Stomach (tissue), 9 donors: ENCODE data around the gene MAP7. TPM values are rescaled to one million over a fixed set of nuclear protein-coding genes. Genes with fewer than 3 reads are reported as not detected.

Experiments used
- DNase-seq, 2 donors: peaks; one replicate each; pipeline versions ENCODE4 v3.0.0 to v3.0.0-alpha.2; 2013 to 2019
- H3K27ac ChIP-seq, 5 donors: fragments of 200-600 bp in 4 of 5; sonication (generic) in 4 of 5; one replicate each; pipeline ENCODE4 v1.5.1; 2013 to 2019; ENCODE audit warnings: mild to moderate bottlenecking in 1 of 5, moderate library complexity in 1 of 5
- H3K27me3 ChIP-seq, 3 donors: fragments of 200-600 bp; sonication (generic); one replicate each; pipeline ENCODE4 v1.5.1; 2017 to 2019; ENCODE audit warnings: mixed run types in 1 of 3
- H3K36me3 ChIP-seq, 4 donors: fragments of 200-600 bp; sonication (generic); 1 replicate in 3 of 4; 2 replicates in 1 of 4; pipeline ENCODE4 v1.5.1; 2016 to 2019
- H3K4me1 ChIP-seq, 4 donors: fragments of 200-600 bp; sonication (generic); one replicate each; pipeline ENCODE4 v1.5.1; 2016 to 2019
- H3K4me3 ChIP-seq, 4 donors: fragments of 200-600 bp; sonication (generic) in 3 of 4; one replicate each; pipeline ENCODE4 v1.5.1; 2016 to 2019; ENCODE audit warnings: mild to moderate bottlenecking in 1 of 4
- H3K9me3 ChIP-seq, 4 donors: fragments of 200-600 bp; sonication (generic); one replicate each; pipeline ENCODE4 v1.5.1; 2016 to 2019
- EP300 ChIP-seq: sonication (generic); formaldehyde crosslinking; IDR thresholded peaks from one replicate; pipeline ENCODE4 v1.6.1; 2017; ENCODE audit warnings: antibody characterized with exemption
- POLR2A ChIP-seq, 4 donors: fragments of 450-650 bp; IDR thresholded peaks; one replicate each; pipeline ENCODE4 v1.6.1; 2016; ENCODE audit warnings: antibody characterized with exemption in 4 of 4, control low read depth in 2 of 4, mild to moderate bottlenecking in 1 of 4, moderate library complexity in 1 of 4
- POLR2AphosphoS5 ChIP-seq, 3 donors: sonication (generic); formaldehyde crosslinking; IDR thresholded peaks; one replicate each; pipeline ENCODE4 v1.6.1; 2016; ENCODE audit warnings: antibody characterized with exemption in 3 of 3
- WGBS, 5 donors: extraction: QIAGEN DNeasy Blood & Tissue Kit in 3 of 5; methylation state at CpG; one replicate each; pipeline versions ENCODE4 v1.1.5 to v1.1.7; 2013 to 2018; 5-methylcytosine and 5-hydroxymethylcytosine counted together
- intact Hi-C: fragments of 100-400 bp; cut with DNase I; formaldehyde crosslinking; loops from one replicate; pipeline ENCODE4 v1.15.1; 2023; ENCODE audit warnings: low total_unique reads
- polyA plus RNA-seq, 3 donors: library from polyadenylated mRNA; stranded (reverse); fragments of 200-250 nt; gene quantifications; one replicate each; pipeline ENCODE4 v1.2.3, GENCODE V29; 2013
- total RNA-seq, 5 donors: library from RNA; depleted of rRNA; stranded (reverse); fragments of >200 nt; gene quantifications; one replicate each; pipeline versions ENCODE4 v1.1.0 to v1.2.3, GENCODE V29; 2014 to 2016
- TF ChIP-seq, protein P1 (sequence below), 7 experiments: fragments of 450-650 bp in 4 of 7; fragments of 200-600 bp in 3 of 7; sonication (generic) in 3 of 7; IDR thresholded peaks; one replicate each; pipeline ENCODE4 v1.5.1; 2016 to 2019; ENCODE audit warnings: antibody characterized with exemption in 7 of 7, control low read depth in 2 of 7, mild to moderate bottlenecking in 1 of 7
- donor health status: healthy with polysubstance abuse.
- donor health status: Bipolar disorder and iron deficiency.
- donor health status: healthy.

The MAP7 gene
- total and polyA plus RNA-seq, 8 donors: 2.3 to 28.3 (median 9.7) TPM

DNA sequence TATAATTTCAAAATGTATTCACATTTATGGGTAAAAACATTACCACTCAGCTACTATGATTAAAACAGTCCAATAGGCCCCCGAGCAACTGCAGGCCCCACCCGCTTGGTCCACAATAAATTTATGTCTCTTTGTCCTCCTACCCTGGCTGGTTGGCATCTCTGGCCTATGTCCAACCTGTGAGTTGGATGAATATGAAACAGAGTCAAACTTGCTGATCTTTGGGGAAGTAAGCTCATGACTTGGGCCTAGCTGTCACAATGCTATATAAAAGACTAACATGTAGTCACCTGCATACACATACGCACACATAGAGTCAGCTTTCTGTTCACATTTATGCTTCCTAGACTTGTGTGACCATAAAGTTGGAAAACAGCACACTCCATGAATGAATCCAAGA, 20.5 kb downstream of the MAP7 start:
- Histone ChIP-seq H3K27me3 (no peaks in the 10 kb centered on the region), H3K27ac (no peak overlapping the region), H3K4me1 (peaks cover 0 to 25% (median 15%) of the 10 kb centered on the region in 4 donors), H3K9me3 (no peaks in the 10 kb centered on the region), H3K4me3 (no peak overlapping the region), H3K36me3 (no peaks in the 10 kb centered on the region)
- TF ChIP-seq EP300: no peak
- TF ChIP-seq, protein P1, sequence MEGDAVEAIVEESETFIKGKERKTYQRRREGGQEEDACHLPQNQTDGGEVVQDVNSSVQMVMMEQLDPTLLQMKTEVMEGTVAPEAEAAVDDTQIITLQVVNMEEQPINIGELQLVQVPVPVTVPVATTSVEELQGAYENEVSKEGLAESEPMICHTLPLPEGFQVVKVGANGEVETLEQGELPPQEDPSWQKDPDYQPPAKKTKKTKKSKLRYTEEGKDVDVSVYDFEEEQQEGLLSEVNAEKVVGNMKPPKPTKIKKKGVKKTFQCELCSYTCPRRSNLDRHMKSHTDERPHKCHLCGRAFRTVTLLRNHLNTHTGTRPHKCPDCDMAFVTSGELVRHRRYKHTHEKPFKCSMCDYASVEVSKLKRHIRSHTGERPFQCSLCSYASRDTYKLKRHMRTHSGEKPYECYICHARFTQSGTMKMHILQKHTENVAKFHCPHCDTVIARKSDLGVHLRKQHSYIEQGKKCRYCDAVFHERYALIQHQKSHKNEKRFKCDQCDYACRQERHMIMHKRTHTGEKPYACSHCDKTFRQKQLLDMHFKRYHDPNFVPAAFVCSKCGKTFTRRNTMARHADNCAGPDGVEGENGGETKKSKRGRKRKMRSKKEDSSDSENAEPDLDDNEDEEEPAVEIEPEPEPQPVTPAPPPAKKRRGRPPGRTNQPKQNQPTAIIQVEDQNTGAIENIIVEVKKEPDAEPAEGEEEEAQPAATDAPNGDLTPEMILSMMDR (IDR thresholded peaks at IDR 0.05): no peak
- no peak for TF ChIP-seq POLR2AphosphoS5 (IDR thresholded peaks at IDR 0.05)
- no peak for TF ChIP-seq POLR2A (IDR thresholded peaks at IDR 0.05)
- DNase-seq: no peak
- intact Hi-C loops: no loop called here
- 80 to 88% (median 86%) methylated on average over 3 of the region's 3 CpGs for WGBS, 5 donors

GRCh38 chr6:136528477-136528876, 21.7 kb downstream of the MAP7 start:
- H3K9me3 ChIP-seq: no peaks in the 10 kb centered on the region
- no peak overlapping the region for H3K4me3 ChIP-seq
- WGBS, 5 donors: 74 to 88% (median 81%) methylated on average over 1 of the region's 1 CpG
- TF ChIP-seq POLR2AphosphoS5 (IDR thresholded peaks at IDR 0.05) (no peak), POLR2A (IDR thresholded peaks at IDR 0.05) (no peak), EP300 (no peak)
- TF ChIP-seq, protein P1 (IDR thresholded peaks at IDR 0.05): no peak
- intact Hi-C loops: no loop called here
- peaks cover 0 to 31% (median 16%) of the 10 kb centered on the region in 4 donors for H3K4me1 ChIP-seq
- H3K27me3 ChIP-seq: no peaks in the 10 kb centered on the region
- H3K36me3 ChIP-seq: no peaks in the 10 kb centered on the region
- no peak overlapping the region for H3K27ac ChIP-seq
- no peak for DNase-seq

DNA sequence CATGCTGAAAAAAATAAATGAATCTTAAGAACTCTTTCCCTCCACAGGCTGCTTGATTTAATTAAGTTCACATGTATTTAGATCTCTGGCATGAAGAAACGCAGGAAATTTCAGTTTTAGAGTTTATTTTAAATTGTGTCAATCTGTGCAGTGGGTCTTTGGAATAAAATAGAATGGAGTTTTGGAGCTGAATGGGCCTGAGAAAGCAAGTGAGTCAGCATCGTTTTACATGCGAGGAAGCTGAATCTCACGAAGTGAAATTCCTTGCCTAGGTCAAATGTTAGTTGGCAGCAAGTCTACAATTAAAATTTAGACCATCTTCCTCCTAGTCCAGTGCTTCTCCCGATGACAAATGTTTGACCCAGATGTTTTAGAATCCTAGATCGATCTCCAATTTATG, 22.4 kb downstream of the MAP7 start:
- H3K27ac ChIP-seq: no peak overlapping the region
- H3K9me3 ChIP-seq: no peaks in the 10 kb centered on the region
- no peaks in the 10 kb centered on the region for H3K27me3 ChIP-seq
- WGBS, 5 donors: 69 to 80% (median 79%) methylated on average over 6 of the region's 6 CpGs
- no peak for DNase-seq
- TF ChIP-seq POLR2AphosphoS5 (IDR thresholded peaks at IDR 0.05) (no peak), EP300 (no peak), POLR2A (IDR thresholded peaks at IDR 0.05) (no peak)
- TF ChIP-seq, protein P1 (IDR thresholded peaks at IDR 0.05): no peak
- no peaks in the 10 kb centered on the region for H3K36me3 ChIP-seq
- H3K4me3 ChIP-seq: no peak overlapping the region
- peaks cover 0 to 31% (median 13%) of the 10 kb centered on the region in 4 donors for H3K4me1 ChIP-seq
- intact Hi-C loops: no loop called here

GRCh38 chr6:136526937-136527336, 23.3 kb downstream of the MAP7 start:
- no peak for DNase-seq
- TF ChIP-seq EP300 (no peak), POLR2A (IDR thresholded peaks at IDR 0.05) (no peak), POLR2AphosphoS5 (IDR thresholded peaks at IDR 0.05) (no peak)
- TF ChIP-seq, protein P1 (IDR thresholded peaks at IDR 0.05): no peak
- WGBS, 5 donors: 52 to 63% (median 57%) methylated on average over 4 of the region's 4 CpGs
- no peaks in the 10 kb centered on the region for H3K9me3 ChIP-seq
- H3K36me3 ChIP-seq: no peaks in the 10 kb centered on the region
- no peak overlapping the region for H3K27ac ChIP-seq
- H3K4me3 ChIP-seq: no peak overlapping the region
- peaks cover 0 to 31% (median 13%) of the 10 kb centered on the region in 4 donors for H3K4me1 ChIP-seq
- intact Hi-C loops: no loop called here
- no peaks in the 10 kb centered on the region for H3K27me3 ChIP-seq
